Right renal cortex interstitium (tissue), 3 donors: Measurements from ENCODE around the gene MAN2B2. TPM values are rescaled to one million over a fixed set of nuclear protein-coding genes. Genes with fewer than 3 reads are reported as not detected.

Experiments used
- DNase-seq, 3 donors: peaks; one replicate each; pipeline ENCODE4 v3.0.0-alpha.2; 2013; ENCODE audit warnings: low read depth in 3 of 3, low spot score in 2 of 3
- polyA plus RNA-seq, 3 donors: library from polyadenylated mRNA; unstranded; fragments of 120-200 nt; gene quantifications; one replicate each; pipeline ENCODE4 v1.2.1, GENCODE V29; 2013; ENCODE audit not compliant: insufficient read length in 3 of 3

The MAN2B2 gene
- polyA plus RNA-seq, 3 donors: 15.3 to 16.7 (median 15.6) TPM

DNA sequence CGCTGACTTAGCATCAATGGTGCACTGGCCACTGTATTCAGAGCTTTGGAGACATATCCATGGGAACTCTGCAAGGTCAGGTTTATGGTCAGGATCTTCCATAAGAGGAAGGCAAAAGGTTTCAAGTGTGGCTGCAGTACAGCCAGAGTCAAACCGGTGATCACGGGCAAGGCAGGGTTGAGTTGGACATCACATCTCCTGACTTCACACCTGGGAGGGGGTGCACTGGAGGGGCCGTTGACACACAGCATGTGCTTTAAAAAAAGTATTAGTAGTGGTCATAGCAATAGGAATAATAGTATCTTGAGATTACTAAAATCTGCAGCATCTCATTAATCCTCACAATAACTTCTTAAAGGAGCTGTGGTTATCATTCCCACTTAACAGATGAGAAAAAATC is 28.9 kb upstream of the MAN2B2 start:
- no peak for DNase-seq

DNA sequence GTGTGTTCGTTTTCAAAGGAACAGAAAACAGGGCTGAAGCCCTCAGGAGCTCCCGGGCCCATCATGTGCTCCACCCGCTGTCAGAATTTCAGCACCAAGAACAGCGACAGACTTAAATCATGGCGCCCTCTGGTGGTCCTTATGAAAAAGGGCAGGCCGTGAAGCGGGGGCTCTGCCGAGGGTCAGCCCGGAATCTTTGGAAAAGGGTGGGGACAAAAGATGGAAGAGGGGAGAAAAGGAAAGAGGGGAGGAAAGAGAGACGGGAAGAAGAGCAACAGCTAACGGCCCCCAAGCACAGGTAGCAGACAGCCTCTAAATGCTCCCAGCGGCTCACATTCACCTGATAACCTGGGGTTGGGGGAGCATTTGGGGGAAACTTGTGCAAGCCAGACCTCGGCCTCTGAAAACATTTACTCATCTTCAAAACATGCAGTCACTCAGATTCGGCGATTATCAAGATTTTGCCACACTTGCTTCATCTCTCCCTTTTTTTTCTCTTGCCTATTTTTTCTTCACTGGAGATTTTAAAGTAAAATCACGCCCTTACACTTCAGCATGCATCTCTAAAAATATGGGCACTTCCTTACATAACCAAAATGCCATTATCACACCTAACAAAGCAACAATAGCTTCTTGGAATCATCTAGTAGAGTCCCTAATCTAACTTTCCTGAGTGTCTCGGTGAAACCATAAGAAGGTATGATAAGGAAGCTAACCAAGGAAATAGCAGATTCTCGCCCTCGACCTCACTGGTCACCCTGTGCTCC is 28.1 kb upstream of the MAN2B2 start:
- peak; percentile 40 to 58 (median 44) for DNase-seq

DNA sequence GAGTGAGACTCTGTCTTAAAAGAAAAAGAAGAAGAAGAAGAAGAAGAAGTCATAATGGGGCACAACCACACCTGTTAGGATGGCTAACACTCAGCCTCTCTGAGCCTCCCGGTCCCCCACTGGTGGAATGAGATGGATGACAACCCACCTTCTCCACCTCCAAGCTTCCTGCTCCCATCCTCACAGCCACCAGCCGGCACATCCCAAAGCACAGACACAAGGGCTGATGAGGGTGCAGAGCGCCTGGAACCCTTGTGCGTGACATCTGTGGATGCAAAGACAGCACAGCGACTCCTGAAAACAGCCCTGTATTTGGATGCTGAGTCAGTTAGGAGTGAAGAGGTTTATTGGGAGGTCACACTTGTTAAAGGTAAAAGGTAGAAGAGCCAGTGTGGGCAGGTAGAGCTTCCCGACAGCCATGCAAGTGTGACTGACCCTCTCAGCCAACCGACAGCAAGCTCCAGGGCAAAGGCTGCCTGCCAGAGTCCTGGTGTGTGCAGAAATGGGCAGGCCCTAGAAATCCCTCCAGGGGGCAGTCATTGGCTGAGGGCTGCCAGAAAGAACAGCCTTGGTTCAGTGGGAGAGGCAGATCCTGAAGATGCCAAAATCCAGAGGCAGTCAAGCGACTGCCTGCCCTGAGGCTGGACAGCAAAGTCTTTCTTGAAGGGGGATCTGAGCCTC is 26.6 kb upstream of the MAN2B2 start:
- DNase-seq: no peak

DNA sequence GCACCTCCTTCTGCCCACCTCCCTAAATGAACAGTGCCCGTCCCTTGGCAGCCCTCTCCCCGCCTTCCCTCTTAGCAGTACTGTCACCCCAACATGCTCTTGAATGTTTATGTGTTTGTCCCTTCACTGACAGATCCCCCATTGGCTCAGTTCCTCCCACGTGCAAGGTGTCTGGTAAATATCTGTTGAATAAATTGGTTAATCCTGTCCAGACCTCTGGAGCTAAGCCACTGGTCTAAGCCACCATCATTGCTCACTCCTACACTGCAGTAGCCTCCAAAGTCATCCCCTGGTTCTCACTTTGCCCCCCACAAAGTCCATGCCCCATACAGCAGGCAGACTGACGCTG is 26.1 kb upstream of the MAN2B2 start:
- no peak for DNase-seq

DNA sequence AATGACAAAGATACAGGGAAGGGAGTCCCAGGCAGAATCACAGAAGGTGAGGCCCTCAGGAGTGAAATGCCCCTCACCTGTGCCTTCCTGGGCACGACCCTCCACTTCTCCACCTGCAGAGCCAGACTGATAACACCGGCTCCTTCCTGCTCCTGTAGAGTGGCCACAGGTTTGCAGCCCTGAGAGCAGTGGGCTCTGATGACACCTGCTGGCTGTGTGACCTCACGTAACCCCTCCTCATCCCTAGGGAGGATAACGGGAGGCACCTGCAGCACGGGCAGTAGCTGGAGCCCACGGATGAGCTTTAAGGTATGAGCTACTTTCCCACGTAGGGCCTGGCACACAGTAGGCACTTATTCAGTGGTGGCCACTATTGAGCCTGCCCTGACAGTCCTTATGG is 25.5 kb upstream of the MAN2B2 start:
- DNase-seq: no peak

DNA sequence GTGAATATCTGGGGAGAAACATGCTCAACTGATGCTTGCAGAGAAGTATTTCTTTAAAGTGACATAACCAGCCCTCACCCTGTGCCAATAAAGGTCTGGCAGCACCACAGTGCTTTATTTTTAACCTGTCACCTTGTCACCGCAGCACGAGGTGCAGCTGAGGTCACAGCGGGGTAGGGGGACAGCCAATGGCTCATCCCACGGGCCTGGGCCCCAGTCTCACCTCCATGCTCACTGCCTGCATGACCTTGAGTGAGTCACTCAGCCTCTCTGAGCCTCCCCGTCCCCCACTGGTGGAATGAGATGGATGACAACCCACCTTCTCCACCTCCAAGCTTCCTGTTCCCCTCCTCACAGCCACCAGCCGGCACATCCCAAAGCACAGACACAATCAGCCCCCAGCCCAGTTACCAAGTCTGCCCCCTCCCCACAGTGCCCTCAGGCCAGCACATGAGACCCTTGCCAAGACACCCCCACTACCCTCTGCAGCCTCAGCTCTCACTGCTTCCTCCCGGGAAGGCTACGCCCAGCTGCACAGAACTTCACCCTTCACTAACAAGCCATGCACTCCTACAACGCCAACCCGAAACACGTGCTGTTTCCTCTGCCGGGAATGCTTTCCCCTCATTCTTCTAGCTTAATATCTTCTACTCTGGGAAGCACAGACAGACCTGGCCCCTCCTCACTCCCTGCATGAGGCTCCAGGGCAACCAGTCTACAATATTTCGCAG is 24.9 kb upstream of the MAN2B2 start:
- no peak for DNase-seq

DNA sequence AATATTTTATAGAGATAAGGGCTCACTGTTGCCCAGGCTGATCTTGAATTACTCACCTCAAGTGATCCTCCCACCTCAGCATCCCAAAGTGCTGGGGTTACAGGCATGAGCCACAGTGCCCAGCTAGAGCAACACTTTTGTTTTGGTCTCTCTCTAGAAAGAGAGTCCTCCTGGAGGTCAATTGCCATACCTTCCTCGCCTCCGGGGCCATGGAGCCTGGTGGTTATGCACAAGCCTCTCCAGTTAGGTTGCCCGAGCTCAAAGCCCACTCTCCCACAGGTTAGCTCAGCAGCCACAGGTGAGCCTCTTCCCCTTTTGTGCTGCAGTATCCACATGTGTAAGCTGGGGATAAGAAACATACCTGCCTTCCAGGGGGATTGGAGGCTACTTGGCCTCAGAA is 24.2 kb upstream of the MAN2B2 start:
- DNase-seq: no peak

DNA sequence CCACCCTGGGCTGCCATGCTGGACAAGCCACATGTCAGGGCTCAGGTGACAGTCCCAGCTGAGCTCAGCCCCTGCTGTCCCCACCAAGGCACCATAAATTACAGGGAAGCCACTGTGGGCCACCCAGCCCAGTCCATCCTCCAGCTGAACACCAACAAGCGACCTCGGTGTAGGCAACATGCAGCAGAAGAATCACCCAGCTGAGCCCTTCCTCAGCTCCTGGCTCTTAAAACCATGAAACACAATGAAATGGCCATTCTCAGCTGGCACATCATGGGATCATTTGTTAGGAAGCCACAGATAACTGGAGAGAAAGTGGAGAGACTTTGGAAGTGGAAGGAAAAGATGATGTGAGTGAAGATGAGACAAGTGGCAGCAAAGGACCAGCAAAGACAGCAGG is 23.3 kb upstream of the MAN2B2 start:
- no peak for DNase-seq

DNA sequence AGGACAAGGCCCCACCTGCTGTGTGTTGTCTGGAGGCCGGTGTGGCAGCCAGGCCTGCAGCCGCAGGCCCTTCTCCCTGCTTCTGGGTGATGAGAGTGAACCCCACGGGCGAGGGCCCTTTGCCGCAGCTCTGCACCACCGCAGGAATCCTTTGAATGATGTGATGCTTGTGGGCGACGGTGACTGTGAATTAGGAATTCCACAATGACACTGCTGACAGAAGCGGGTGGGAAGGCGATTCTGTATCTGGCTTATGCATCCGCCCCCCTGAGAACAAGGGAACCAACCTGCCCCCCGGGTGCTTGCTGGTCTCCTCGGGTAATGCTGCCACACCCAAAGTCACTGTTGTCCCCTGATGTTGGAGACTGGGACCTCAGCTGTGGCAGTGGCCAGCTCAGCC is 19.5 kb upstream of the MAN2B2 start:
- no peak for DNase-seq

DNA sequence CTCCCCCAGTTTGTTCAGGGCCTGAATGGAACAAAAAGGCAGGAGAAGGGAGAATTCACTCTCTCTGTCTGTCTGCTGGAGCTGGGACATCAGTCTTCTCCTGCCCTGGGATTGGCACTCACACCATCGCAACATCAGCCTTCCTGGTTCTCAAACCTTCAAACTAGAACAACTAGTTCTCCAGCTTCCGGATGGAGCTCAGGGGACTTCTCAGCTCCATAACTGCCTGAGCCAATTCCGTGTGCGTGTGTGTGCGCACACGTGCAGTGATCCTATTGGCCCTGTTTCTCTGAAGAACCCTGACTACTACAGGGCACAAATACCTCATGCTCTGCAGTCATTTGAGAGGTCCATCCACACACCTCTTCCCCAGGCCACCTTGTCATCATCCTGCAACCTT is 18.7 kb upstream of the MAN2B2 start:
- DNase-seq: no peak

DNA sequence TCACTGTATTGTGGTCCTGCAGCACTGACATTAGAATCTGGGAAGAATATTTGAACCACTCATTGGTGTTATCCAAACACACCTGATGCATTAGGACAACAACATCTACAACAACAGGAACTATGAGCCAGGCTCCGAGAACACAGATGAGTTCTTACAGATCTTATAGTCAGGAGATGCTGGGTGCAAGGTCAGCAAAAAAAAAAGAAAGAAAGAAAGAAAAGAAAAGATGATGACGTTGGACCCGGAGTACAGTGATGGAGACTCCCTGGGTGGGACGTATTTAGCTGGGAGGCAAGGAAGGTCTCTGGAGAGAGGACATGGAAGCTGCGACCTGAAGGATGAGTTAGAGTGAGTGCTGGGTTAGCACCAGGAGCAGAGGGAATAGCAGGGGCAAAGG is 17.8 kb upstream of the MAN2B2 start:
- no peak for DNase-seq

DNA sequence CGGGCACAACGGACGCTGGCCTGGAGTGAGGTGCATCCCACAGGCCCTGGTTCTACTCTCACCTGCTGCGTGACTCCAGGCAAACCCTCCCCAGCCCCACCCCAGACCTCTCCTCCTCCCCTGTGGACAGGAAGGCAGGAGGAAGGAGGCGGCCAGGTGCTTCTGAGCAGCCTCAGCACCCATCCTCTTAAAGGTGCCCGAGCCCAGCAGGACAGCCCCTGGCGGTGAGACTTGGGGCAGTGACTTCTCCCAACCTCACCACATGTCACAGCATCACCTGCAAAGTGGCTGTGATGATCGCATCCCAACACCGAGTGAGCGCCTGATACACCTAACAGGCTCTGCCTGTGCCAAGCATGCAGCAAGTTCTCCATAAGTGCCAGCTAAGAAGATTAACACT is 17.1 kb upstream of the MAN2B2 start:
- no peak for DNase-seq

DNA sequence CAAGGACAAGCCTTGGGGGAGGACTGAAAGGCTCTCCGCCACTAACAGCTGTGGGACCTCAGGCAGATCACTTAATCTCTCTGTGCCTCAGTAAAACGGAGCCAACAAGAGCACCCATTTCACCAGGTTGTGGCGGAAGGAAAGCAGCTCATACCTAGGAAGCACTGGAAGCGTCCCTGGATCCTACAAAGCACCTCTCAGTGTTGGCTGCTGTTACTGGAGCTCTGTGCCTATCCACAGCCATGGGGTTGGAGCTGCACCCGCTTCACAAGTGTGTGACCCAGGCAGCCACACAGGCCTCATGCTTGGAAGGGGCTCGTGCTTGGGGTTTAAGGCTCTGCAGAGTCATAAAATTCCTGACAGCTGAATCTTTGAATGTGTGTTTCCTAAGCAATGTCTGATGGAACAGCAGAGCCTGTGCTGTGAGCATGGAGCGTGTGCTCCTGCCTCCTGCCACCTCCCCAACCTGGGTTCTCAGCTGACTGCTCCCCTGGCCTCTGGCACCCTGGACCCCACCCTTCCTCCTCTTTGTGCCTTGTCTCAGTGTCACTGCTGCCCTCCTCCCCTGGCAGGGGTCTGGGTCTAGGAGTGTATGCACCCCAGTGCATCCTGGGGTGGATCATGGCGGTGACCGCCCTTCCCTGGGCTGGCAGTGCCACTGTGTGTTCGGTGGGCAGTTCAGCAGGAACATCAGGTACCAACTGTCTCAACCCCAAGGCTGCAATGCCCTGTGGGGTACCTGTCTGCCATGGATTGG is 14.4 kb upstream of the MAN2B2 start:
- no peak for DNase-seq

DNA sequence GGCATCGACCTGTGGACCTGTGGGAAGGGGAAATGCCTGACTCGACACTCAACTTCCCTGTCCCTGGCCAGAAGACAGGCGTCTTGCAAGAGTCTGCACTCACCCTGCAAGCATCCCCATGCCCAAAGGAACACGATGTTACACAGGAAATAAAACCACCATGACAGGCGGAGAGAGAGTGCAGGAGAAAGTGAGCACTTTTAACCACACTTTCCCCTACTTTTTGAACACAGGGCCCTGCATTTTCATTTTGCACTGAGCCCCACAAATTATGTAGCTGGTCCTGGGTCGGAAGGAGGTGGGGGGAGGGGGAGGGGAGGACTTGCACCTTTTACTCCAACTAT is 13.8 kb upstream of the MAN2B2 start:
- no peak for DNase-seq

DNA sequence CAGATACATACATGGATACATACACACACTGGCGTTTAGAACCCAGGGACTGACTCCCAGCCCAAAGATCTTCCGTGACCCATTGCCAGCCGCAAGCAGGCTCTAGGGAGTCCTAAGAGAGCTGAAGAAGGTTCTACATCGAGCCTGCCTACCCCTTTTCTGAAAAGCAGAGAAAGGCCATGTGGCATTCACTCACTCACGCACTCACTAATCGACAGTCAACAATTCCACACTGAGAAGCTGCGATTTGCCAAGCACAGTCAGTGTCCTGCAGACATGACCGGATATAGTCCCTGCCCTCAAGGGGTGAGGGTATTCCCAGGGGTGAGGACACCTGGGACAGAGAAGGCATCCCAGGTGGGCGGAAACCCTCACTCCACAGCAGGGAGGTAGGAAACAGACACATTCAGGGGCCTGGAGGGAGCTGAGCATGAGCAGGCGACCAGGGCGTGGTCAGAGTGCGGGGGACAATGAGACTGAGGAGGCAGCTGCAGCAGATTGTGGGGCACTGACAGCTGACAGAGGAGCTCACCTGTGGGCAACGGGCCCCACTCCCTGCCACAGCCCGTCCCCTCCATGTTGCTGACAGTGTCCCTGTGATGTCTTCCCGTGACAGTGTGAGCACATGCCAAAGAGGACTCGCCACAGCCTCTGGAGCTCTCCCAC is 13.2 kb upstream of the MAN2B2 start:
- DNase-seq: no peak

DNA sequence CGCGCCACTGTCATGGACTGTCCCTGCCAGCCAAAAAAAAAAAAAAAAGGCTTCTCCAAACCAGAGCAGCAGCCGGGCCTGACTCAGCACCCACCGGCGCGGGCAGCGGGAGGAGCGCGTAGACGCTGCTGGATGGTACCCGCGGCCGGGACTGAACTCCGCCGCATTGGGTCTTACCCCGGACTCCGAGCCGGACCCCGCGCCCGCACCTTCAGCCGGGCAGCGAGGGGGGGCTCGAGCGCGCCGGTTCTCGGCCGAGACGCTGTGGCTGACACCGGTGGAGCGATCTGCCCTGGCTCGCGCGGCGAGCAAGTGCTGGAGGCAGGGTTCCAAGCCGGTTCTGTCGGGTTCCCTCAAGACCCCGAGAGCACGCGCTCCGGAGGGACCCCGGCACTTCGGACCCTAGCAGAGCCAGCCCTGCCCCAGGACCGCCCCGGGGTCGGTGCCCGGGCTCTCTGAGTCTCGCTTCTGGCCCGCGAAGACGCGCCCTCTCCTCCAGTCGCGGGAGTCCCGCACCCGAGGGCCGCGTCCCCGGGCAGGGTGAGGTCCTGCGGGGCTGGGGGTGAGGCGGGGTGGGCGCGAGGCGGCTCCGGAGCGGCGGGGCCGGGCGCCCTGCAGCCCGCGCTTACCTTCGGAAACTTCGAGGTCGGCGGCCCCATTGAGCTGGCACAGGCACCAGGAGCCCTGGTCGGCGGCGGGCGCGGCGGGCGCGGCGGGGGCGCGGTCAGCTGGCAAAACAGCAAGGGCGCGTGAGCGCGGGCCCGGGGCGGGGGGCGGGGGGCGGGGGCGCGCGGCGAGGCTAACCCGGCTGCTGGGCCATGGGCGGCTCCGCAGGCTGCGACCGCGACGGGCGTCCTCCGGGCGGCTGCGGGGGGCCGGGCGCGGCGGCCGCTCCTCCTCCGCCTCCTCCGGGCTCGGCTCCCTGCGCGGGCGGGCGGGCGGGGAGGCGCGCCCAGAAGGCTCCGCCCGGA is 11.8 kb upstream of the MAN2B2 start:
- no peak for DNase-seq

DNA sequence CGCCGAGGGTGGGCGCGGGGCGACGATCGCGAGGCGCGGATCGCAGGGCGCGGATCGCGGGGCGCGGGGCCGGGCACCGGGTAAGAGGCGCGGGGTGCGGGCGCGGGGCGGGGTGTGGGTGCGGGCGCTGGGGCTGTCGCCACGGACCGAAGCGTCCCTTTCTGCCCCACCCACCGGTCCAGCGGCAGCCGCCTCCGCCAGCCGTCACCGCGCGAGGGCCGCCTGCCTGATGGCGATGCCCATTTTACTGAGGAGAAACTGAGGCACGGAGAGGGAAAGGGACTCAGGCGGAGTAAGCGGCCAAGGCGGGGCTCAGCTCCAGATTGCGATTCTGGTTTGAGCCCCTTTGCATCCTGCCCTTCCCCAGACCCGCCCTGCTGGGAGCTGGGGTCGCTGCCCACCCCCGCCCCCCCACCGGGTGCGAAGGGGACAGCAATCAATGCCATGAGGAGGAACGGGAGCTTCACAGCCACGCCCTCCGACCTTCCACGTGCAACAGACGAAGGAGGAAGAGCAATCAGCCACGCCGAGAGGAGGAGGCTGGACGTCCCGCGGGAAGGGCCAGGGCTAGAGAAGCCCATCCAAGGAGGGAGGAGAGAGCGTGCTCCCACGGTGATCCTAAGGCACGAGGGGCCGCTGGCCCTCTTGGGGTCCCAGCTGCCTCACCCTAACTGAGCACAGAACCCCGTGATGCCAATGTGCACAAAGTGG is 10.9 kb upstream of the MAN2B2 start:
- DNase-seq: no peak

DNA sequence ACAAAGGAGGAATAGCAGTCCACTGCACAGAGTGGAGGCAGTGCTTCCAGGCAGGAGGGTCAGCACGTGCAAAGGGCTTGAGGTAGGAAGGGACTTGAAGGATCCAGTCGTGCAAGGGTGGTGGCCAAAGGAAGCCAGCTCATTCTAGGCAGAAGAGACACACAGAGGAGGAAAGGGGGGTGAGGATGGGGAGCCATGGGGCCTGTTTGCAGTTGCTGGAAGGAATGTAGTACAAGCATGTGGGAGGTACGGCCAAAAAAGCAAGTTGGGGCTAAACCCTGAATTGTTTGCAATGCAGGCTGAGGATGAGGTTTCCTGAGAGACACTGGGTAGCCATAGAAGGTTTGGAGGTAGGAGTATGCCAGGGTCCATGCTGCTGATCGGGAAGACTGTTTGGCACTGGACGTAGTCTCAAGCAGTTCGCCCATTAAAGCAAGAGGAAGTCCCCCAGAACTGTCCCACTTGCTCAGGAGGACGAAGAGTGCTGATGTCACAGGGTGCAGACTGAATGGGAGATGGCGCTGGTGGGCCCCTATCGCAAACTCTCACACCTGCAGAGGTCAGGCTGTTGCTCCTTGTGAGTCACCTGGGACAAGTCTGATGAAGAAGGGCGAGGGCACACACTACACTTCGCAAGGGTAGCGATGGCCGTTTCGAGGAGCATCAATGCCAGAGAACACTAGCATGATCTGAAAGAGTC is 9.1 kb upstream of the MAN2B2 start:
- no peak for DNase-seq
